ENCODE measurements around the gene CLDN2. TPM values are rescaled to one million over a fixed set of nuclear protein-coding genes. Genes with fewer than 3 reads are reported as not detected.

CLDN2 gene
- total RNA-seq (2022; extraction: Qiagen RNA extraction): 5.8 to 7.4 TPM (median 7.3 TPM) in 5 replicates

GRCh38 chrX:106919932-106920452, at the start of gene CLDN2:
TSS of gene CLDN2 (plus strand) at chrX:106920402. CDS start at chrX:106928229, 7,827 bp downstream.

GRCh38 chrX:106903291-106903824, 16.8 kb upstream of the CLDN2 start, which contains the start of gene RIPPLY1:
TSS of gene RIPPLY1 (minus strand) at chrX:106903341. CDS start at chrX:106903287, 54 bp downstream.

Other genes starting within 250 kb of the CLDN2 start
- 0.07 to 0.13 TPM in 2 of 5 replicates, not detected in the others for gene RNF128, start 193.7 kb upstream of the CLDN2 start, total RNA-seq (2022; extraction: Qiagen RNA extraction)
- gene TBC1D8B, start 117.7 kb upstream of the CLDN2 start, total RNA-seq (2022; extraction: Qiagen RNA extraction): 0.75 to 1.7 TPM (median 1.1 TPM) in 5 replicates
- gene RIPPLY1, start 17.1 kb upstream of the CLDN2 start, total RNA-seq (2022; extraction: Qiagen RNA extraction): 0.10 to 0.12 TPM in 2 of 5 replicates, not detected in the others
- gene MORC4, start 79.8 kb downstream of the CLDN2 start, total RNA-seq (2022; extraction: Qiagen RNA extraction): 28.7 to 42.6 TPM (median 30.1 TPM) in 5 replicates
- 7.1 to 11.0 TPM (median 9.4 TPM) in 5 replicates for gene RBM41, start 198.4 kb downstream of the CLDN2 start, total RNA-seq (2022; extraction: Qiagen RNA extraction)